Osteoblast (primary cell): ENCODE results near the gene RNGTT. TPM values are rescaled to one million over a fixed set of nuclear protein-coding genes. Genes with fewer than 3 reads are reported as not detected.

Experiments used
- DNase-seq: peaks from one replicate; pipeline ENCODE4 v3.0.0; 2011; ENCODE audit warnings: low spot score, mixed read lengths; ENCODE audit not compliant: insufficient read length; ENCODE audit errors: missing footprints
- H2AFZ ChIP-seq: 2 replicates; pipeline ENCODE4 v1.6.0; 2011; ENCODE audit warnings: mild to moderate bottlenecking, low read length
- H3K27ac ChIP-seq: 2 replicates; pipeline ENCODE4 v1.5.1; 2011; ENCODE audit warnings: mild to moderate bottlenecking, low read depth, low read length, moderate library complexity
- H3K27me3 ChIP-seq: 2 replicates; pipeline ENCODE4 v1.6.0; 2012; ENCODE audit warnings: mild to moderate bottlenecking, control low read depth, inconsistent platforms, low read length, moderate library complexity; ENCODE audit not compliant: insufficient read depth
- H3K36me3 ChIP-seq: 2 replicates; pipeline ENCODE4 v1.5.1; 2011; ENCODE audit warnings: mild to moderate bottlenecking, low read length, control low read depth, moderate library complexity; ENCODE audit not compliant: insufficient read depth
- H3K4me1 ChIP-seq: 2 replicates; pipeline ENCODE4 v1.5.1; 2011; ENCODE audit warnings: mild to moderate bottlenecking, low read length, control low read depth, moderate library complexity; ENCODE audit not compliant: insufficient read depth
- H3K4me2 ChIP-seq: 2 replicates; pipeline ENCODE4 v1.6.0; 2011; ENCODE audit warnings: mild to moderate bottlenecking, low read length; ENCODE audit not compliant: insufficient read depth
- H3K4me3 ChIP-seq: fragments of 200-600 bp; sonication (generic); 3 replicates; pipeline ENCODE4 v1.5.1; 2012; ENCODE audit warnings: mild to moderate bottlenecking, low read length, inconsistent platforms; ENCODE audit not compliant: insufficient read depth
- H3K79me2 ChIP-seq: 2 replicates; pipeline ENCODE4 v1.6.0; 2012; ENCODE audit warnings: mild to moderate bottlenecking, low read length, control low read depth, inconsistent platforms; ENCODE audit not compliant: insufficient read depth
- H3K9me3 ChIP-seq: 2 replicates; pipeline ENCODE4 v1.5.1; 2011; ENCODE audit warnings: low read depth, low read length, control low read depth
- H4K20me1 ChIP-seq: 2 replicates; pipeline ENCODE4 v1.6.0; 2012; ENCODE audit warnings: mild to moderate bottlenecking, low read length, control low read depth; ENCODE audit not compliant: insufficient read depth
- CTCF ChIP-seq: IDR thresholded peaks from 2 replicates; pipeline ENCODE4 v1.5.1; 2011; ENCODE audit warnings: mild to moderate bottlenecking, low read depth, low read length, moderate library complexity; ENCODE audit errors: extremely low read depth
- total RNA-seq: library from RNA; depleted of rRNA; stranded (reverse); fragments of >200 nt; gene quantifications from 2 replicates; pipeline ENCODE4 v1.2.3, GENCODE V29; 2012

The RNGTT gene
- total RNA-seq, 1 donor, result 19.2 TPM

DNA sequence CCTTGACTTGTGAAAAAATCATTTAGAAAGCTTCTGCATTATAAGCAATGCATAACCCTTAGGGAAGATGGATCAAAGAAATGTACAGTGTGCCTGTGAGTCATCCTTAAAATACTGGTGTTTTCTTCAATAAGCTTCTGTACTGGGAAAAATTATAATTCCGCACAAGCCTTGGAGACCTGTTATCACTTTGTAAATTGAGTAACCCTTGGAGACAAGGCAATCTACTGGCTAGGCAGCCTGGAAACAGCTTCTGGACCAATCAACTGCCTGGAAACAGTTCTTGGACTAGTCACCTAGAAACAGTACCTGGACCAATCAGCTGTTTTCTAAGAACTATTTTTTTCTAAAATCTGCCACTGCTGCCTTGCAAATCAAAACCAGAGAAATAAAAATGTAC lies 25.8 kb upstream of the RNGTT start:
- no peaks in the 10 kb centered on the region for H4K20me1 ChIP-seq
- peaks cover 6% of the 10 kb centered on the region for H3K27me3 ChIP-seq
- no peak overlapping the region for H3K27ac ChIP-seq
- no peak for DNase-seq
- no peaks in the 10 kb centered on the region for H3K9me3 ChIP-seq
- H3K79me2 ChIP-seq, result no peaks in the 10 kb centered on the region
- no peaks in the 10 kb centered on the region for H3K36me3 ChIP-seq
- TF ChIP-seq CTCF, result no peak
- H3K4me1 ChIP-seq, result no peaks in the 10 kb centered on the region
- no peak overlapping the region for H3K4me3 ChIP-seq
- H2AFZ ChIP-seq, result no peak overlapping the region
- H3K4me2 ChIP-seq, result no peak overlapping the region

DNA sequence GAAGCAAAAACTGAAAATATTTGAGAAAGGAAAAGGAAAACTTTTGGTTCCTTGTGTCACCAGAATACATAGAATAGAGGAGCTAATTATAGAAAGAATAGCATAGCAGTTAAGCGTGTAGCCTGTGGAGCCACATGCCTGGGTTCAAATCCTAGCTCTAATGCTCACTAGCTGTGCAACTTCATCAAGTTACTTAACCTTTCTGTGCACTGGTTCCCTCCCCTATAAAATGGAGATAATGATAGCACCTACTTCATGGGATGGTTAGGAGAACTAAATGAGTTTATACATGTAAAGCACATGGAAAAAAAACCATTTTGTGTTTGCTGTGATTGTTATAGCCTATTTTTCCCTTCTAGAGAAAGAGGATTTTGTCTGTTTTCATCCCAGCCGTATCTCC lies 24.5 kb upstream of the RNGTT start:
- Histone ChIP-seq H4K20me1 (no peaks in the 10 kb centered on the region), H3K4me1 (no peaks in the 10 kb centered on the region), H3K4me3 (no peak overlapping the region), H3K27me3 (peaks cover 8% of the 10 kb centered on the region), H3K4me2 (no peak overlapping the region), H3K27ac (no peak overlapping the region), H2AFZ (no peak overlapping the region), H3K79me2 (no peaks in the 10 kb centered on the region), H3K36me3 (no peaks in the 10 kb centered on the region), H3K9me3 (no peaks in the 10 kb centered on the region)
- no peak for DNase-seq
- no peak for TF ChIP-seq CTCF

DNA sequence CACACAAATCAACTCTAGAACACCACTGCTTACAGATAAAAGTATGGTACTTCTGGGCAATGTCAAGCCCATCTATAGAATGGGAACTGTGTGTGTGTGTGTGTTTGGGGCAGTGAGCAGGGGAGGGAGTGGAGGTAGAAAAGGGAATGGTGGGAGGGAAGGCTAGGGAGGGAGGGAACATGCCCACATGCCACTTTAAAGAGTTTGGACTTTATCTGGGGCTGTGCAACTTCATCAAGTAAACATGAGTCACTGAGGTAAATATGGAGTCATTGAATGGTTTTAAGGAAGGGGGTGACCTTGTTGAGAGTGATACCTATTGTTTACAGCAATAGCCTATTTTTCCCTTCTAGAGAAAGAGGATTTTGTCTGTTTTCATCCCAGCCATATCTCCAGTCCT lies 22.5 kb upstream of the RNGTT start:
- Histone ChIP-seq H3K36me3 (no peaks in the 10 kb centered on the region), H3K4me3 (no peak overlapping the region), H3K79me2 (no peaks in the 10 kb centered on the region), H2AFZ (no peak overlapping the region), H4K20me1 (no peaks in the 10 kb centered on the region), H3K9me3 (no peaks in the 10 kb centered on the region), H3K4me2 (no peak overlapping the region), H3K27me3 (peaks cover 9% of the 10 kb centered on the region), H3K27ac (no peak overlapping the region), H3K4me1 (no peaks in the 10 kb centered on the region)
- TF ChIP-seq CTCF, result no peak
- no peak for DNase-seq

DNA sequence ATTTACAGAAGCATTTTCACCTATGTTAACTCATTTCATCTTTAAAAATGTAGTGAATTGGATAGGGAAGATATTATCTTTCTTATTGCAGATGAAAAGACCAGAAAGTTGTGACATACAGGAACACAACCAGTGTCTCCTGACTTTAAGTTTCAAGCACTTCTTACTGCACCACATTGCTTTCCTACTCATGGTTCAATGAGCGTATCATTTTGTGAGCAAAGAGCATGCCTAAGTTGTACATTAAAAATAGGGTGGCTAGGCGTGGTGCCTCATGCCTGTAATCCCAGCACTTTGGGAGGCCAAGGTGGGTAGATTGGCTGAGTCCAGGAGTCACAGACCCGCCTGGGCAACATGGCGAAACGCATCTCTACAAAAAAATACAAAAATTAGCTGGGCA lies 21.2 kb upstream of the RNGTT start:
- no peak for TF ChIP-seq CTCF
- Histone ChIP-seq H4K20me1 (no peaks in the 10 kb centered on the region), H3K79me2 (no peaks in the 10 kb centered on the region), H3K4me1 (no peaks in the 10 kb centered on the region), H3K27ac (no peak overlapping the region), H2AFZ (no peak overlapping the region), H3K27me3 (peaks cover 11% of the 10 kb centered on the region), H3K4me2 (no peak overlapping the region), H3K36me3 (no peaks in the 10 kb centered on the region), H3K4me3 (no peak overlapping the region), H3K9me3 (no peaks in the 10 kb centered on the region)
- no peak for DNase-seq
